Kidney capillary endothelial cell (primary cell): ENCODE data around the gene SPSB3.

Experiments
- DNase-seq: peaks from one replicate; pipeline ENCODE4 v3.0.0-alpha.2; 2018; ENCODE audit warnings: low spot score

The SPSB3 gene

GRCh38 chr16:1763521-1764511 is 18.6 kb downstream of the SPSB3 start:
- no peak for DNase-seq

- no peak for DNase-seq
These were observed 19.4 kb downstream of the SPSB3 start for GRCh38 chr16:1762879-1763520.

- DNase-seq: no peak
These were observed 20.0 kb downstream of the SPSB3 start for GRCh38 chr16:1762196-1762878.

GRCh38 chr16:1761751-1762150 is 20.6 kb downstream of the SPSB3 start:
- no peak for DNase-seq

GRCh38 chr16:1760911-1761310 is 21.5 kb downstream of the SPSB3 start:
- DNase-seq: no peak

GRCh38 chr16:1759511-1759910 is 22.9 kb downstream of the SPSB3 start:
- DNase-seq: no peak

- DNase-seq: no peak
These were observed 23.4 kb downstream of the SPSB3 start for GRCh38 chr16:1758923-1759322.

GRCh38 chr16:1757714-1758461 is 24.5 kb downstream of the SPSB3 start:
- DNase-seq: no peak

- DNase-seq: no peak
These were observed 28.2 kb downstream of the SPSB3 start for GRCh38 chr16:1754204-1754603.

- DNase-seq: no peak
These were observed 29.5 kb downstream of the SPSB3 start for GRCh38 chr16:1752853-1753252.

GRCh38 chr16:1751946-1752345 is 30.4 kb downstream of the SPSB3 start:
- DNase-seq: no peak

GRCh38 chr16:1749152-1750117 is 32.9 kb downstream of the SPSB3 start:
- DNase-seq: no peak

GRCh38 chr16:1747934-1748333 is 34.4 kb downstream of the SPSB3 start:
- no peak for DNase-seq

GRCh38 chr16:1746693-1747195 is 35.6 kb downstream of the SPSB3 start:
- no peak for DNase-seq

GRCh38 chr16:1745900-1746692 is 36.3 kb downstream of the SPSB3 start:
- no peak for DNase-seq

GRCh38 chr16:1745181-1745899 is 37.0 kb downstream of the SPSB3 start:
- DNase-seq: no peak

GRCh38 chr16:1744338-1744840 is 38.0 kb downstream of the SPSB3 start:
- DNase-seq: no peak

GRCh38 chr16:1743376-1744337 is 38.7 kb downstream of the SPSB3 start:
- DNase-seq: no peak
